ENCODE measurements around the gene CFHR4. TPM values are rescaled to one million over a fixed set of nuclear protein-coding genes. Genes with fewer than 3 reads are reported as not detected.

The CFHR4 gene
- total and polyA plus RNA-seq, 2 donors (not counting 3 experiments of a cell fraction or from before 2014, with no cell fraction given), result not detected

GRCh38 chr1:196954778-196955177 lies 66.9 kb downstream of the CFHR4 start:
- Histone ChIP-seq H3K79me2 (ENCODE audit: control insufficient read depth, insufficient read depth, low read length) (no peaks in the 10 kb centered on the region), H3K27ac (ENCODE audit: insufficient read depth, low read depth, low read length) (no peak overlapping the region), H3K9me3 (replicated peaks; ENCODE audit: control insufficient read depth, insufficient read depth, low read length) (no peaks in the 10 kb centered on the region), H3K9me1 (replicated peaks; ENCODE audit: control insufficient read depth, extremely low read depth, insufficient read depth, low read length) (no peaks in the 10 kb centered on the region), H3K4me1 (ENCODE audit: control insufficient read depth, extremely low read depth, insufficient read depth, low read length) (no peaks in the 10 kb centered on the region), H2AFZ (ENCODE audit: low read depth, low read length) (no peak overlapping the region), H4K20me1 (replicated peaks; ENCODE audit: control insufficient read depth, extremely low read depth, insufficient read depth, low read length) (no peaks in the 10 kb centered on the region), H3K4me2 (ENCODE audit: insufficient read depth, low read length) (no peak overlapping the region), H3K9ac (replicated peaks; ENCODE audit: extremely low read depth, insufficient read depth, low read length) (no peak overlapping the region), H3K27me3 (ENCODE audit: control insufficient read depth in 2 of 2, insufficient read depth in 2 of 2, low read length in 2 of 2) (no peaks in the 10 kb centered on the region), H3K36me3 (ENCODE audit: control insufficient read depth in 2 of 2, extremely low read depth in 1 of 2, insufficient read depth in 2 of 2, low read length in 2 of 2) (no peaks in the 10 kb centered on the region), H3K4me3 (replicated peaks in 1 of 3; ENCODE audit: insufficient read depth in 1 of 3, low read depth in 1 of 3, low read length in 3 of 3) (no peak overlapping the region)
- BruUV-seq (replicated peaks), result no TSS peak
- dilution Hi-C loops (cut with MboI; ENCODE audit: extremely low pct_ligation_motif_present, low sequenced_read_pairs) (no loop called here), intact Hi-C loops (cut with micrococcal nuclease) (no loop called here)
- no peak for DNase-seq (ENCODE audit: low read depth, low spot score)
- TF ChIP-seq CTCF (IDR thresholded peaks at IDR 0.05; ENCODE audit: extremely low read depth in 1 of 2, insufficient read depth in 1 of 2, low read depth in 1 of 2, low read length in 2 of 2) (no peak), GATA2 (IDR thresholded peaks at IDR 0.05; ENCODE audit: insufficient read depth, insufficient read length, low read depth, low read length) (no peak), JUN (IDR thresholded peaks at IDR 0.05; ENCODE audit: borderline replicate concordance, insufficient read depth, insufficient read length, low read depth) (no peak), POLR2A (IDR thresholded peaks at IDR 0.05; ENCODE audit: low read depth, low read length) (no peak)
- CTCF ChIA-PET, result no interaction called here
- FAIRE-seq, result no peak
- POLR2A ChIA-PET, result no interaction called here

GRCh38 chr1:196955926-196956325 lies 68.1 kb downstream of the CFHR4 start:
- CTCF ChIA-PET, result interaction anchor here (1.2 kb wide), 1 partner anchor 10 kb away, joined by 3 read pairs; no protein-coding TSS in a partner anchor
- dilution Hi-C loops (cut with MboI; ENCODE audit: extremely low pct_ligation_motif_present, low sequenced_read_pairs) (no loop called here), intact Hi-C loops (cut with micrococcal nuclease) (no loop called here)
- no peaks in the 10 kb centered on the region for H3K9me1 ChIP-seq (replicated peaks; ENCODE audit: control insufficient read depth, extremely low read depth, insufficient read depth, low read length)
- H3K4me2 ChIP-seq (ENCODE audit: insufficient read depth, low read length), result no peak overlapping the region
- no peak for TF ChIP-seq JUN (IDR thresholded peaks at IDR 0.05; ENCODE audit: borderline replicate concordance, insufficient read depth, insufficient read length, low read depth)
- no peak for TF ChIP-seq POLR2AphosphoS5 (IDR thresholded peaks at IDR 0.05; ENCODE audit: insufficient read depth, low read depth, low read length)
- no peaks in the 10 kb centered on the region for H3K9me3 ChIP-seq (replicated peaks; ENCODE audit: control insufficient read depth, insufficient read depth, low read length)
- no peaks in the 10 kb centered on the region for H3K27me3 ChIP-seq (ENCODE audit: control insufficient read depth in 2 of 2, insufficient read depth in 2 of 2, low read length in 2 of 2)
- FAIRE-seq, result no peak
- no peaks in the 10 kb centered on the region for H3K36me3 ChIP-seq (ENCODE audit: control insufficient read depth in 2 of 2, extremely low read depth in 1 of 2, insufficient read depth in 2 of 2, low read length in 2 of 2)
- no peak overlapping the region for H3K4me3 ChIP-seq (replicated peaks in 1 of 3; ENCODE audit: insufficient read depth in 1 of 3, low read depth in 1 of 3, low read length in 3 of 3)
- no TSS peak for BruUV-seq (replicated peaks)
- no peaks in the 10 kb centered on the region for H3K4me1 ChIP-seq (ENCODE audit: control insufficient read depth, extremely low read depth, insufficient read depth, low read length)
- no peak for DNase-seq (ENCODE audit: low read depth, low spot score)
- no peak overlapping the region for H2AFZ ChIP-seq (ENCODE audit: low read depth, low read length)
- POLR2A ChIA-PET, result no interaction called here
- H4K20me1 ChIP-seq (replicated peaks; ENCODE audit: control insufficient read depth, extremely low read depth, insufficient read depth, low read length), result no peaks in the 10 kb centered on the region
- H3K27ac ChIP-seq (ENCODE audit: insufficient read depth, low read depth, low read length), result no peak overlapping the region
- no peak overlapping the region for H3K9ac ChIP-seq (replicated peaks; ENCODE audit: extremely low read depth, insufficient read depth, low read length)
- H3K79me2 ChIP-seq (ENCODE audit: control insufficient read depth, insufficient read depth, low read length), result no peaks in the 10 kb centered on the region
